Ishikawa (cell line): ENCODE results near the gene FARS2.

Experiments used
- CEBPB ChIP-seq: IDR thresholded peaks from 2 replicates; pipeline ENCODE4 v1.6.1; 2012
- CREB1 ChIP-seq: IDR thresholded peaks from 2 replicates; pipeline ENCODE4 v1.6.1; 2012; ENCODE audit warnings: low read depth
- EGR1 ChIP-seq: IDR thresholded peaks from 2 replicates; pipeline ENCODE4 v1.6.1; 2012
- EP300 ChIP-seq: IDR thresholded peaks from 2 replicates; pipeline ENCODE4 v1.6.1; 2012; ENCODE audit warnings: borderline replicate concordance
- FOXM1 ChIP-seq: IDR thresholded peaks from 2 replicates; pipeline ENCODE4 v1.6.1; 2012; ENCODE audit warnings: low read depth, borderline replicate concordance
- NFIC ChIP-seq: IDR thresholded peaks from 2 replicates; pipeline ENCODE4 v1.6.1; 2012
- RAD21 ChIP-seq: IDR thresholded peaks from 2 replicates; pipeline ENCODE4 v1.6.1; 2012; ENCODE audit warnings: low read depth
- TAF1 ChIP-seq: IDR thresholded peaks from 2 replicates; pipeline ENCODE4 v1.6.1; 2012; ENCODE audit warnings: low read depth, mild to moderate bottlenecking
- TCF12 ChIP-seq: IDR thresholded peaks from 2 replicates; pipeline ENCODE4 v1.6.1; 2012; ENCODE audit warnings: low read depth
- TEAD4 ChIP-seq: IDR thresholded peaks from 2 replicates; pipeline ENCODE4 v1.6.1; 2012
- YY1 ChIP-seq: IDR thresholded peaks from 2 replicates; pipeline ENCODE4 v1.6.1; 2012; ENCODE audit warnings: low read depth
- ZBTB7A ChIP-seq: IDR thresholded peaks from 2 replicates; pipeline ENCODE4 v1.6.1; 2012; ENCODE audit warnings: low read depth
- TF ChIP-seq, protein P1 (sequence below): IDR thresholded peaks from 2 replicates; pipeline ENCODE4 v1.6.1; 2012; ENCODE audit warnings: low read depth, mild to moderate bottlenecking
- TF ChIP-seq, protein P2 (sequence below): IDR thresholded peaks from 2 replicates; pipeline ENCODE4 v1.6.1; 2012
- TF ChIP-seq, protein P3 (sequence below): IDR thresholded peaks from 2 replicates; pipeline ENCODE4 v1.6.1; 2012

The FARS2 gene

DNA sequence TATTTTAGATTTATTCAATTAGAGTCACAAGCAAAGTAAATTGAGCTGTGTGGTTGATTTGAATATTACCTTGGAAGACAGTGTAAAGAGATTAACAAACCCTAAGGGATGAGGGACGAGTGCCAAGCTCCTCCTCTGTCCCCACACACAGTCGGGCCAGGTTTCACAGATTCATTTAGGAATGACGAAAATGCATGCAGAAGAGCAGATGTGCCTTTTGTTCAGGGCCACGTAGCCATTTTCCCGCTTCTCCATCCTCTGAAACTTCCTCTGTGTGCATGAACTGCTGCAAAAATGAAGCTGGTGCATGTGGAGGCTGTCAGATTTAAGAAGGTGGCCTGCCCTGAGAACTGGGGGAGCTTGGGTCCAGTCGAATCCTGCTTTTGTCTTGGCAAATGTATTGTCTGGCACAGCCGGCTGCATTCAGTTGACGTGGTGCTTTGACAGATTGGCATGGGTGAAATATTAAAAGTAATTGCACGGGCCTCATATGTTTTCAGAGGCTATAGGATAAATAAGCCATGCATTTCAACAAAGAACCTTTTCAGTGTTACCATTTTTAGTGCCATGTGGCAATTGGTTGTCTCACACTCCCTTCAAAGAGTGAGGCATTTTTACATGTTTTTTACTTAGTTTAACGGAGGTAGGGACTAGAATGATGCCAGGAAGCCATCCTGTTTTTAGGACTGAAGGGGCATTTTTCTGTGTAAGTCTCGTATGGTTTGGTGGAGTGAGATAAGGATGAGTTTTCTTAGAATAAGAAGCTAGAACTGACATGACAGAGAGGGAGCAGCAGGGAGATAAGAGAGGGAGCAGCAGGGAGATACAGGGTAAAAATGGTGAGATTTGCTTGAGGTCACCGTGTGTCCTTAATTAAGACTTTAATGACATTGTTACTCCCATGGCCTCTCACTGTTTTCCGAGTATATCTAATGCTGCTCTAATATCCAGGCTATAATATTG lies 384.3 kb downstream of the FARS2 start:
- no peak for TF ChIP-seq RAD21
- no peak for TF ChIP-seq CEBPB
- TF ChIP-seq ZBTB7A: no peak
- no peak for TF ChIP-seq TAF1
- TF ChIP-seq TCF12: no peak
- no peak for TF ChIP-seq YY1
- TF ChIP-seq, protein P1, sequence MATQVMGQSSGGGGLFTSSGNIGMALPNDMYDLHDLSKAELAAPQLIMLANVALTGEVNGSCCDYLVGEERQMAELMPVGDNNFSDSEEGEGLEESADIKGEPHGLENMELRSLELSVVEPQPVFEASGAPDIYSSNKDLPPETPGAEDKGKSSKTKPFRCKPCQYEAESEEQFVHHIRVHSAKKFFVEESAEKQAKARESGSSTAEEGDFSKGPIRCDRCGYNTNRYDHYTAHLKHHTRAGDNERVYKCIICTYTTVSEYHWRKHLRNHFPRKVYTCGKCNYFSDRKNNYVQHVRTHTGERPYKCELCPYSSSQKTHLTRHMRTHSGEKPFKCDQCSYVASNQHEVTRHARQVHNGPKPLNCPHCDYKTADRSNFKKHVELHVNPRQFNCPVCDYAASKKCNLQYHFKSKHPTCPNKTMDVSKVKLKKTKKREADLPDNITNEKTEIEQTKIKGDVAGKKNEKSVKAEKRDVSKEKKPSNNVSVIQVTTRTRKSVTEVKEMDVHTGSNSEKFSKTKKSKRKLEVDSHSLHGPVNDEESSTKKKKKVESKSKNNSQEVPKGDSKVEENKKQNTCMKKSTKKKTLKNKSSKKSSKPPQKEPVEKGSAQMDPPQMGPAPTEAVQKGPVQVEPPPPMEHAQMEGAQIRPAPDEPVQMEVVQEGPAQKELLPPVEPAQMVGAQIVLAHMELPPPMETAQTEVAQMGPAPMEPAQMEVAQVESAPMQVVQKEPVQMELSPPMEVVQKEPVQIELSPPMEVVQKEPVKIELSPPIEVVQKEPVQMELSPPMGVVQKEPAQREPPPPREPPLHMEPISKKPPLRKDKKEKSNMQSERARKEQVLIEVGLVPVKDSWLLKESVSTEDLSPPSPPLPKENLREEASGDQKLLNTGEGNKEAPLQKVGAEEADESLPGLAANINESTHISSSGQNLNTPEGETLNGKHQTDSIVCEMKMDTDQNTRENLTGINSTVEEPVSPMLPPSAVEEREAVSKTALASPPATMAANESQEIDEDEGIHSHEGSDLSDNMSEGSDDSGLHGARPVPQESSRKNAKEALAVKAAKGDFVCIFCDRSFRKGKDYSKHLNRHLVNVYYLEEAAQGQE: no peak
- no peak for TF ChIP-seq EP300
- no peak for TF ChIP-seq CREB1
- no peak for TF ChIP-seq EGR1
- no peak for TF ChIP-seq TEAD4
- TF ChIP-seq NFIC: no peak
- TF ChIP-seq, protein P2, sequence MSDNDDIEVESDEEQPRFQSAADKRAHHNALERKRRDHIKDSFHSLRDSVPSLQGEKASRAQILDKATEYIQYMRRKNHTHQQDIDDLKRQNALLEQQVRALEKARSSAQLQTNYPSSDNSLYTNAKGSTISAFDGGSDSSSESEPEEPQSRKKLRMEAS: no peak
- no peak for TF ChIP-seq FOXM1
- TF ChIP-seq, protein P3, sequence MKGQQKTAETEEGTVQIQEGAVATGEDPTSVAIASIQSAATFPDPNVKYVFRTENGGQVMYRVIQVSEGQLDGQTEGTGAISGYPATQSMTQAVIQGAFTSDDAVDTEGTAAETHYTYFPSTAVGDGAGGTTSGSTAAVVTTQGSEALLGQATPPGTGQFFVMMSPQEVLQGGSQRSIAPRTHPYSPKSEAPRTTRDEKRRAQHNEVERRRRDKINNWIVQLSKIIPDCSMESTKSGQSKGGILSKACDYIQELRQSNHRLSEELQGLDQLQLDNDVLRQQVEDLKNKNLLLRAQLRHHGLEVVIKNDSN: no peak

DNA sequence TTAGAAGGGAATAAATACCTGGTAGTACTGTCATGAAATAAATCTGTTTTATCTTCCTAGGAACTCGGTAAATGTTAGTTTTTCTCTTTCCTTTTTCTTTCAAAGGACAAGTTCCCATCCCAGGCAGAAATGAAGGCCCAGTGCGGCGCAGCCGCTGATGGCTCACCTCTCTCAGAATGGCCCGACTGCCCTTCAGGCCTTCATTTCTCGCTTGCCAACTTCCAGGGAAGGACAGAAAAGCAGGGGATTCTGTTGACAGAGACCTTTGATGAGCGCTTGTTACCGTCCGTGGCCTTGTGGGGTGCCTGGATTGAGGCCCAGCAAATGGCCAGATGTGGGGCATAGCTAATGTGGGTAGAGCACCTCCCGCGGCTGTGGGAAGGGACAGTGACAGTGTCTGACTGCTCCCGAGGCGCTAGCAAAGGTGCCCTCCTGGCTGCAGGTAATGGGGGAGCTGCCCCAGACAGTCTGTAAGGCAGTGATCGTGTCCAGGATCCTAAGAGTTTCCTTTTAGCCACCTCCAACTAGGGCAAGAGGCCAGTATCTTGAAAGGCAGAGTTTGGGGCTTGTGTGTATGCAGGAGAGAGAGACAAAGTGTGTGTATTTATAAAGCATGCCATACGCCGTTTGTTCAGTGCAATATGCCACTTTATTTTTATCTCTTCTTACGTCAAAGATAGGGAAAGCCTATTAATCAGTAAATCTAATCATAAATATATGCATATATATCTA lies 391.3 kb downstream of the FARS2 start:
- no peak for TF ChIP-seq TEAD4
- TF ChIP-seq TCF12: no peak
- no peak for TF ChIP-seq RAD21
- TF ChIP-seq, protein P1: no peak
- no peak for TF ChIP-seq ZBTB7A
- TF ChIP-seq EP300: no peak
- no peak for TF ChIP-seq CREB1
- TF ChIP-seq, protein P2: no peak
- no peak for TF ChIP-seq TAF1
- TF ChIP-seq YY1: no peak
- TF ChIP-seq EGR1: no peak
- no peak for TF ChIP-seq NFIC
- TF ChIP-seq CEBPB: no peak
- TF ChIP-seq, protein P3: no peak
- no peak for TF ChIP-seq FOXM1

DNA sequence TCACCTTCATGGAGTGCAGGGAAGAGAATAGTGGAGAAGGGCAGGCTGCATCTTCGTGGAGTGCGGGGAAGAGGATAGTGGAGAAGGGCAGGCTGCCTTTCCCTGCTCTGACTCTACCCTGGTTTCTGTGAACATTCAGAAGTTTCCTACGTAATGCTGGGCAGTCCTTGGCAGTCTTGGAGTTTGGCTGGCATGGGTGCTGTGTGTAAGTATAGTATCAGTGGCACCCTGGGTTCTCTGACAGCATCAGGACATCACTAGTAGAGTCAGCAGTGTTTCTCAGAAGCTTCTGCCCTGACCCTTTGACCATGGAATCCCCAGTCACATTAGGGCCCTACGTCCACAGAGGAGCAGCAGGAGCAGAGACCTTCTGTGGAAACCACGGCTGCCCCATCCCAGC lies 392.5 kb downstream of the FARS2 start:
- TF ChIP-seq CREB1 (no peak), TAF1 (no peak), RAD21 (no peak), FOXM1 (no peak), EGR1 (no peak), YY1 (no peak), EP300 (no peak), ZBTB7A (no peak), TCF12 (no peak)
- TF ChIP-seq, protein P2: no peak

DNA sequence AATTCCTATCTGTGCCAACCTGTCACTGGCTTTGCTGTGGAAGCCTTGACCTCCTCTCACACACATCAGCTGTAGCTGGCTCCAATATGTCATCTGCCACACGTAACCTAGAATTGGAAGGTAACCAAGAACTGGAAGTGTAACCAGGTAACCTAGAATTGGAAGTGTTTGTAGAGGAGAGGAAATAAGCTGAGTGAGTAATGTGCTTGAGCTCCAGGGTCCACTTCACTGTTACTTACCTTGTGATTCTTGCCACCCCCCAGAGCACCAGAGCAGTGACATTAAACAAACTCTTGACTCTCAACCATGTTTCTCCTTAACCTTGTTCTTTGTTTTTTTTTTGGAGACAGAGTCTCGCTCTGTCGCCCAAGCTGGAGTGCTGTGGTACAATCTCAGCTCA lies 394.9 kb downstream of the FARS2 start:
- TF ChIP-seq FOXM1 (no peak), CREB1 (no peak), ZBTB7A (no peak), RAD21 (no peak), TEAD4 (no peak), TAF1 (no peak), CEBPB (no peak), EP300 (no peak), NFIC (no peak), YY1 (no peak), TCF12 (no peak)
- TF ChIP-seq, protein P1: no peak
- TF ChIP-seq, protein P2: no peak
- TF ChIP-seq, protein P3: no peak
